WTC11 (cell line): ENCODE data around the gene FNIP2. TPM values are rescaled to one million over a fixed set of nuclear protein-coding genes. Genes with fewer than 3 reads are reported as not detected.
A peak's percentile ranks its signal among the peaks of the same experiment; 100 is the strongest.

Experiments
- ATAC-seq: fragments of 200-7000 bp; cut with Tn5 transposase; 2 replicates; pipeline ENCODE4 v1.10.0; 2021; ENCODE audit warnings: mild to moderate bottlenecking, moderate library complexity
- CTCF ChIA-PET: fragments of 300-600 bp; sonication (Branson Sonifier 250); formaldehyde crosslinking; loops from one replicate; lab custom pipeline; 2021; ENCODE audit warnings: antibody characterized with exemption; lab: Charles Lee
- POLR2A ChIA-PET: fragments of 350-600 bp; sonication (Branson Sonifier 250); formaldehyde crosslinking; loops from one replicate; lab custom pipeline; 2021; ENCODE audit warnings: antibody characterized with exemption; lab: Charles Lee
- DNase-seq: peaks from one replicate; pipeline ENCODE4 v3.0.0; 2021; ENCODE audit warnings: low spot score
- H3K27ac Mint-ChIP-seq: 2 replicates; pipeline ENCODE4 v1.8.0; 2021; ENCODE audit warnings: mixed read lengths
- H3K27me3 Mint-ChIP-seq: 2 replicates; pipeline ENCODE4 v1.8.0; 2021; ENCODE audit warnings: low read depth, mild to moderate bottlenecking, moderate library complexity, mixed read lengths
- H3K36me3 Mint-ChIP-seq: 2 replicates; pipeline ENCODE4 v1.8.0; 2021; ENCODE audit warnings: mixed read lengths
- H3K4me1 Mint-ChIP-seq: 2 replicates; pipeline ENCODE4 v1.8.0; 2022; ENCODE audit warnings: mixed read lengths
- H3K4me3 Mint-ChIP-seq: 2 replicates; pipeline ENCODE4 v1.8.0; 2021; ENCODE audit warnings: mild to moderate bottlenecking, moderate library complexity, mixed read lengths
- H3K9me3 Mint-ChIP-seq: 2 replicates; pipeline ENCODE4 v1.8.0; 2021; ENCODE audit warnings: mixed read lengths
- AR ChIP-seq: fragments of 250-450 bp; sonication (Bioruptor Pico); IDR thresholded peaks from 2 replicates; pipeline ENCODE4 v1.9.0; 2021; ENCODE audit warnings: mild to moderate bottlenecking
- CREB1 ChIP-seq: sonication (generic); formaldehyde crosslinking; IDR thresholded peaks from 2 replicates; pipeline ENCODE4 v1.8.0; 2023; ENCODE audit warnings: mild to moderate bottlenecking, missing genetic modification reagents
- CTCF ChIP-seq: fragments of 200-600 bp; IDR thresholded peaks from 2 replicates; pipeline ENCODE4 v1.8.0; 2022; ENCODE audit warnings: antibody characterized with exemption
- GTF2I ChIP-seq: fragments of 250-450 bp; sonication (Bioruptor Pico); conservative IDR thresholded peaks from 2 replicates; pipeline ENCODE4 v1.4.0; 2021; ENCODE audit warnings: mild to moderate bottlenecking
- NFYB ChIP-seq: sonication (generic); formaldehyde crosslinking; conservative IDR thresholded peaks from 2 replicates; pipeline ENCODE4 v1.8.0; 2022; ENCODE audit warnings: low read depth, missing genetic modification reagents
- NR3C1 ChIP-seq: sonication (generic); formaldehyde crosslinking; conservative IDR thresholded peaks from 2 replicates; pipeline ENCODE4 v1.8.1; 2023; ENCODE audit warnings: low read depth, mild to moderate bottlenecking, missing genetic modification reagents
- PRDM15 ChIP-seq: sonication (generic); formaldehyde crosslinking; IDR thresholded peaks from 2 replicates; pipeline ENCODE4 v1.8.0; 2022; ENCODE audit warnings: missing genetic modification reagents
- PREB ChIP-seq: sonication (generic); formaldehyde crosslinking; IDR thresholded peaks from 2 replicates; pipeline ENCODE4 v1.8.1; 2022; ENCODE audit warnings: mild to moderate bottlenecking, missing genetic modification reagents, moderate library complexity, borderline replicate concordance
- RELA ChIP-seq: sonication (generic); formaldehyde crosslinking; IDR thresholded peaks from 2 replicates; pipeline ENCODE4 v1.8.1; 2022; ENCODE audit warnings: missing genetic modification reagents, mild to moderate bottlenecking, borderline replicate concordance
- SMAD4 ChIP-seq: sonication (generic); formaldehyde crosslinking; IDR thresholded peaks from 2 replicates; pipeline ENCODE4 v1.8.0; 2022; ENCODE audit warnings: mild to moderate bottlenecking, missing genetic modification reagents
- USF1 ChIP-seq: sonication (generic); formaldehyde crosslinking; IDR thresholded peaks from 2 replicates; pipeline ENCODE4 v1.8.0; 2022; ENCODE audit warnings: mild to moderate bottlenecking, missing genetic modification reagents
- ZMAT4 ChIP-seq: fragments of 250-450 bp; sonication (Bioruptor Pico); IDR thresholded peaks from 2 replicates; pipeline ENCODE4 v1.9.0; 2021; ENCODE audit warnings: mild to moderate bottlenecking
- ZNF138 ChIP-seq: sonication (generic); formaldehyde crosslinking; conservative IDR thresholded peaks from 2 replicates; pipeline ENCODE4 v1.8.1; 2022; ENCODE audit warnings: mild to moderate bottlenecking, moderate library complexity, missing genetic modification reagents
- ZNF281 ChIP-seq: sonication (generic); formaldehyde crosslinking; IDR thresholded peaks from 2 replicates; pipeline ENCODE4 v1.8.0; 2023; ENCODE audit warnings: mild to moderate bottlenecking, missing genetic modification reagents
- ZNF671 ChIP-seq: fragments of 250-450 bp; sonication (Bioruptor Pico); IDR thresholded peaks from 2 replicates; pipeline ENCODE4 v1.8.0; 2021; ENCODE audit warnings: mild to moderate bottlenecking
- total RNA-seq: library from RNA; stranded (reverse); gene quantifications from 3 replicates; pipeline ENCODE4 v1.2.3, GENCODE V29; 2021

The FNIP2 gene
- total RNA-seq, 1 experiment from 2014 or later: 8.6 TPM

DNA sequence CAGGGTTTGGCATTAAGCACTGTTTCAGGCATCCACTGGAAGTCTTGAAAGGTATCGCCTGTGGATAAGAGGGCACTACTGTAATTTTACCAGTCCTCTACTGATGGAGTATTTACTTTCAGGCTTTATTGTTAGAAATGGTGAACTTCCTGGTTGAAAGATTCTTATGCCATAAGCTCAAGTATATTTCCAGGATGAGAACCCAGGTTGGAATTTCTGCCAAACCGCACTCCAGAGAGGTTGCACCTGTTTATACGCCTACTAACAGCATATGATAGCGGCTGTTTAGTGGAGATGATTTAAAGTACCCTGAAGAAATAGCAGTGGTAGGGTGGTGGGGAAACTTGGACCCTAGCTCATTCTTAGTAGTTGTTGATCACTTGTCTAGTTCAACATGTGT is 9.9 kb downstream of the FNIP2 start (continued):
- TF ChIP-seq AR (no peak), CREB1 (no peak), ZMAT4 (CRISPR knock-in tag) (no peak)

DNA sequence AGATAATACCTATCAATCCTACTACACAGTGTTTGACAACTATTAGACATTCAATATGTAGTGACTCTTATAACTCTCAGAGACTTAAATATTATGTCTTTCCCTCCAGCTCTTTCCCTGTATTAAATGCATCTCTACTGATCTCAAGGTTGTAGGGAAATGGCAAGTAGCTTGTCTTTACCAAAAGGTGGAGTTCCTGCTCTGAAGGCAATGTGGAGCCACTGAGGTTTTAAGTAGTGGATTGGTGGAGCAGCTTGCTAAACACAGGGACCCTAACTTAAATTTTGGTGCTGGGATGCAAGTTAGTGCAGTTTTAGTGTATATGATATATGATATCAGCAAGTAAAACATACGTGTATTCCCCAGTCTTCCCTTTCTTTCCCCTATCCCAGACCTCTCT is 13.1 kb downstream of the FNIP2 start:
- Mint-ChIP-seq H3K4me3 (no peak overlapping the region), H3K4me1 (peaks cover 37% of the 10 kb centered on the region), H3K27ac (peak overlapping the region; percentile 23; the same call in 1 of the 2 replicates), H3K27me3 (no peaks in the 10 kb centered on the region), H3K36me3 (no peaks in the 10 kb centered on the region)
- CTCF ChIA-PET: interaction anchor here (1.3 kb wide), 2 partner anchors 52 to 70 kb away, joined by 3 to 10 read pairs; no protein-coding TSS in a partner anchor
- ATAC-seq: peak; percentile 53
- TF ChIP-seq USF1 (CRISPR knock-in tag): no peak
- no peak for TF ChIP-seq ZNF281 (CRISPR knock-in tag)
- TF ChIP-seq NFYB (CRISPR knock-in tag): no peak
- no peak for TF ChIP-seq RELA (CRISPR knock-in tag)
- TF ChIP-seq ZNF671: no peak
- no peak for TF ChIP-seq PREB
- no peak for TF ChIP-seq PRDM15 (CRISPR knock-in tag)
- TF ChIP-seq CTCF: no peak
- no peak for TF ChIP-seq NR3C1 (CRISPR knock-in tag)
- no peak for TF ChIP-seq GTF2I (CRISPR knock-in tag)
- no peak for TF ChIP-seq ZNF138 (CRISPR knock-in tag)
- no peak for TF ChIP-seq SMAD4 (CRISPR knock-in tag)
- TF ChIP-seq, all 79 proteins: peak for 0
- no peak for DNase-seq
- no peaks in the 10 kb centered on the region for H3K9me3 Mint-ChIP-seq
- POLR2A ChIA-PET: no interaction called here
